K562 (cell line): ENCODE measurements around the gene KCTD12. TPM values are rescaled to one million over a fixed set of nuclear protein-coding genes. Genes with fewer than 3 reads are reported as not detected.

Experiments used
- ATAC-seq: fragments of 200-7000 bp; cut with Tn5 transposase; 3 replicates; pipeline ENCODE4 v1.9.1; 2020; ENCODE audit warnings: moderate library complexity
- BruUV-seq: library from RNA; stranded (reverse); fragments of 400-500 nt; replicated peaks from 2 replicates; lab custom pipeline; 2021; lab: Mats Ljungman, UMichigan
- CTCF ChIA-PET: fragments of 300-600 bp; formaldehyde crosslinking; extraction: SDS; loops from one replicate; lab custom pipeline; 2021; ENCODE audit warnings: low intra/inter-chr PET ratio; lab: Yijun Ruan, JAX
- POLR2A ChIA-PET: fragments of 300-600, 350-650 bp; sonication (Branson Sonifier 250); formaldehyde crosslinking; extraction: SDS; loops from one replicate; lab custom pipeline; 2021; ENCODE audit warnings: antibody characterized with exemption, inconsistent platforms; lab: Yijun Ruan, JAX
- DNase-seq, 4 experiments: peaks; one replicate each; pipeline versions ENCODE4 v3.0.0 to v3.0.0-alpha.2; 2011 to 2018; ENCODE audit warnings: low spot score in 3 of 4, mixed read lengths in 3 of 4; ENCODE audit errors: extremely low read depth in 1 of 4
- FAIRE-seq: peaks from 2 replicates; lab custom pipeline; 2011; peaks lifted over from hg19 to GRCh38; lab: Jason Lieb, UNC
- H2AFZ ChIP-seq: 2 replicates; pipeline ENCODE4 v1.6.0; 2011; ENCODE audit warnings: low read depth, low read length, control low read depth, inconsistent platforms
- H3K27ac ChIP-seq: fragments of 200-600 bp; 3 replicates; pipeline ENCODE4 v1.8.0; 2011; ENCODE audit warnings: low read depth, mild to moderate bottlenecking, control low read depth, inconsistent platforms, low read length, moderate library complexity, mixed read lengths; ENCODE audit errors: extremely low read depth
- H3K27me3 ChIP-seq, 2 experiments: fragments of 300-600 bp in 1 of 2; 2 replicates in 1 of 2; 3 replicates in 1 of 2; pipeline versions ENCODE4 v1.6.0 to v1.8.0; 2011; ENCODE audit warnings: inconsistent platforms in 2 of 2, low read length in 2 of 2, mild to moderate bottlenecking in 1 of 2, mixed read lengths in 1 of 2, moderate library complexity in 1 of 2; ENCODE audit not compliant: control insufficient read depth in 2 of 2, insufficient read depth in 2 of 2
- H3K36me3 ChIP-seq: fragments of 300-600 bp; 3 replicates; pipeline ENCODE4 v1.8.0; 2011; ENCODE audit warnings: mild to moderate bottlenecking, low read length, inconsistent platforms; ENCODE audit not compliant: control insufficient read depth, insufficient read depth
- H3K4me1 ChIP-seq, 2 experiments: fragments of 200-600 bp in 1 of 2; replicated peaks in 1 of 2; 2 replicates in 1 of 2; 3 replicates in 1 of 2; pipeline versions ENCODE4 v1.5.1 to v1.8.0; 2011; ENCODE audit warnings: inconsistent platforms in 2 of 2, low read length in 2 of 2, mild to moderate bottlenecking in 1 of 2, mixed read lengths in 1 of 2, moderate library complexity in 1 of 2; ENCODE audit not compliant: control insufficient read depth in 2 of 2, insufficient read depth in 2 of 2
- H3K4me2 ChIP-seq: 2 replicates; pipeline ENCODE4 v1.6.1; 2011; ENCODE audit warnings: low read length, control low read depth, inconsistent platforms, mixed read lengths; ENCODE audit not compliant: insufficient read depth
- H3K4me3 ChIP-seq: fragments of 200-600 bp; sonication (generic), shearing (Covaris generic); 2 replicates; pipeline ENCODE4 v1.5.1; 2016; ENCODE audit warnings: control low read depth, inconsistent platforms
- H3K79me2 ChIP-seq: fragments of 200-600 bp; 3 replicates; pipeline ENCODE4 v1.8.0; 2011; ENCODE audit warnings: low read length, inconsistent platforms; ENCODE audit not compliant: control insufficient read depth, insufficient read depth
- H3K9ac ChIP-seq, 2 experiments: 2 replicates each; pipeline versions ENCODE4 v1.6.0 to v1.6.1; 2011; ENCODE audit warnings: low read depth in 2 of 2, low read length in 2 of 2, control low read depth in 1 of 2, inconsistent platforms in 1 of 2, mild to moderate bottlenecking in 1 of 2, mixed read lengths in 1 of 2; ENCODE audit not compliant: insufficient read depth in 1 of 2
- H3K9me1 ChIP-seq: one replicate; pipeline ENCODE4 v1.6.0; 2011; ENCODE audit warnings: inconsistent platforms, mild to moderate bottlenecking, low read length, moderate library complexity; ENCODE audit not compliant: control insufficient read depth, insufficient read depth
- H3K9me3 ChIP-seq: replicated peaks from 2 replicates; pipeline ENCODE4 v1.5.1; 2011; ENCODE audit warnings: low read depth, low read length, inconsistent platforms; ENCODE audit not compliant: control insufficient read depth, insufficient read depth
- H4K20me1 ChIP-seq: replicated peaks from 2 replicates; pipeline ENCODE4 v1.6.1; 2011; ENCODE audit warnings: low read length, inconsistent platforms, mixed read lengths; ENCODE audit not compliant: control insufficient read depth, insufficient read depth
- BACH1 ChIP-seq: fragments of 200-800 bp; sonication (Bioruptor generic); IDR thresholded peaks from 2 replicates; pipeline ENCODE4 v1.6.1; 2016; ENCODE audit warnings: missing genetic modification characterization, missing compliant biosample characterization
- E2F8 ChIP-seq: fragments of 450-650 bp; IDR thresholded peaks from 2 replicates; pipeline ENCODE4 v1.7.1; 2018; ENCODE audit warnings: mild to moderate bottlenecking, low read depth; ENCODE audit not compliant: partially characterized antibody
- FOXA1 ChIP-seq: fragments of 450-650 bp; IDR thresholded peaks from 2 replicates; pipeline ENCODE4 v1.6.1; 2016; ENCODE audit warnings: mild to moderate bottlenecking, borderline replicate concordance
- KDM4B ChIP-seq, 2 experiments: fragments of 450-650 bp in 1 of 2; sonication (generic) in 1 of 2; IDR thresholded peaks; 2 replicates each; pipeline ENCODE4 v1.6.1; 2016 to 2017; ENCODE audit warnings: borderline replicate concordance in 2 of 2, antibody characterized with exemption in 1 of 2, low read depth in 1 of 2, mild to moderate bottlenecking in 1 of 2
- KLF1 ChIP-seq: fragments of 450-650 bp; IDR thresholded peaks from 2 replicates; pipeline ENCODE4 v1.6.1; 2016; ENCODE audit warnings: missing genetic modification characterization, missing compliant biosample characterization
- MCM2 ChIP-seq: fragments of 450-650 bp; IDR thresholded peaks from 2 replicates; pipeline ENCODE4 v1.6.1; 2017; ENCODE audit warnings: low read depth, mild to moderate bottlenecking
- MEIS2 ChIP-seq: fragments of 450-650 bp; IDR thresholded peaks from 2 replicates; pipeline ENCODE4 v1.6.1; 2014; ENCODE audit warnings: mild to moderate bottlenecking; ENCODE audit not compliant: partially characterized antibody
- PTRF ChIP-seq: fragments of 450-650 bp; IDR thresholded peaks from 2 replicates; pipeline ENCODE4 v1.6.1; 2016; ENCODE audit warnings: mild to moderate bottlenecking, missing genetic modification characterization, missing compliant biosample characterization
- SFPQ ChIP-seq: fragments of 200-400 bp; formaldehyde crosslinking; IDR thresholded peaks from 2 replicates; pipeline ENCODE4 v1.6.1; 2017; ENCODE audit warnings: mild to moderate bottlenecking, low read depth, low read length, moderate library complexity
- TRIM28 ChIP-seq: fragments of 450-650 bp; IDR thresholded peaks from 2 replicates; pipeline ENCODE4 v1.6.1; 2017
- ZNF282 ChIP-seq: sonication (generic); formaldehyde crosslinking; IDR thresholded peaks from 2 replicates; pipeline ENCODE4 v1.8.1; 2023; ENCODE audit warnings: missing genetic modification reagents
- ZNF766 ChIP-seq: fragments of 200-800 bp; sonication (Bioruptor generic); conservative IDR thresholded peaks from 2 replicates; pipeline ENCODE4 v1.6.1; 2016; ENCODE audit warnings: missing genetic modification characterization, missing compliant biosample characterization
- ZSCAN32 ChIP-seq: fragments of 450-650 bp; formaldehyde crosslinking; IDR thresholded peaks from 2 replicates; pipeline ENCODE4 v1.4.0; 2020; ENCODE audit warnings: mild to moderate bottlenecking, moderate library complexity
- WGBS: fragments of 100-300 bp; shearing (Covaris generic); methylation state at CpG from one replicate; pipeline ENCODE4 v1.1.6; 2016; ENCODE audit warnings: low coverage, mixed read lengths; ENCODE audit not compliant: insufficient coverage; ENCODE audit errors: missing lambda C conversion rate; 5-methylcytosine and 5-hydroxymethylcytosine counted together
- in situ Hi-C: fragments of 300-500 bp; cut with MboI; formaldehyde crosslinking; loops from 4 replicates; pipeline ENCODE4 v1.15.0; 2018; ENCODE audit warnings: inconsistent platforms, mixed read lengths
- intact Hi-C: fragments of 100-400 bp; cut with micrococcal nuclease; formaldehyde crosslinking; loops from 2 replicates; pipeline ENCODE4 v1.14.2; 2022
- polyA plus RNA-seq, 8 experiments: library from polyadenylated mRNA; depleted of rRNA in 4 of 8; stranded (reverse) in 5 of 8; unstranded in 3 of 8; fragments of >200 nt; fragmentation: Nextera tagmentation in 2 of 8; fragmentation: Illumina TruSeq in 1 of 8; extraction: Ambion mirVana in 2 of 8; extraction: Trizol in 1 of 8; gene quantifications; 2 replicates each; pipeline versions ENCODE4 v1.2.1 to v1.2.3, GENCODE V29; 2011 to 2014; ENCODE audit warnings: inconsistent platforms in 1 of 8, missing spikeins in 1 of 8
- total RNA-seq, 7 experiments: library from RNA; depleted of rRNA in 6 of 7; stranded (reverse); fragments of >200 nt in 6 of 7; fragmentation: Illumina TruSeq in 2 of 7; extraction: Trizol in 2 of 7; gene quantifications; 2 replicates each; pipeline versions ENCODE4 v1.2.1 to v1.2.3, GENCODE V29; 2011 to 2021; ENCODE audit warnings: low replicate concordance in 1 of 7

Gene KCTD12
- total and polyA plus RNA-seq, 9 of the 15 experiments (the other 6 are each of a cell fraction or from before 2014, with no cell fraction given) = 0.14 to 0.93 (median 0.32) TPM

GRCh38 chr13:76884907-76885202, 1.4 kb downstream of the KCTD12 start (continued):
- TF ChIP-seq E2F8 = no peak
- no peak for TF ChIP-seq FOXA1

GRCh38 chr13:76884186-76884906, 1.9 kb downstream of the KCTD12 start:
- no peak overlapping the region for H3K27ac ChIP-seq
- no peak overlapping the region for H2AFZ ChIP-seq
- BruUV-seq = no TSS peak
- ChIA-PET POLR2A (interaction anchor here (0.6 kb wide), 1 partner anchor 470 kb away, joined by 3 read pairs; no protein-coding TSS in a partner anchor), CTCF (no interaction called here)
- intact Hi-C loops (no loop called here), in situ Hi-C loops (no loop called here)
- FAIRE-seq (no peak), ATAC-seq (no peak), DNase-seq (peak in 1 of 4 experiments; percentile 7)
- no peaks in the 10 kb centered on the region for H4K20me1 ChIP-seq
- no peaks in the 10 kb centered on the region for H3K9me3 ChIP-seq
- H3K4me1 ChIP-seq = peaks cover 0 to 20% of the 10 kb centered on the region in 2 experiments; a peak in 2 of 5 replicates
- H3K9me1 ChIP-seq = no peaks in the 10 kb centered on the region
- H3K9ac ChIP-seq = no peak overlapping the region
- WGBS = 30% methylated on average over 14 of the region's 15 CpGs
- H3K4me2 ChIP-seq = no peak overlapping the region
- no peaks in the 10 kb centered on the region for H3K36me3 ChIP-seq
- H3K79me2 ChIP-seq = no peaks in the 10 kb centered on the region
- H3K4me3 ChIP-seq = no peak overlapping the region
- peaks cover 0 to 14% of the 10 kb centered on the region in 2 experiments; a peak in 2 of 5 replicates for H3K27me3 ChIP-seq
- no peak for TF ChIP-seq BACH1 (tag)
- no peak for TF ChIP-seq ZNF282 (CRISPR knock-in tag)
- no peak for TF ChIP-seq TRIM28
- no peak for TF ChIP-seq ZSCAN32 (CRISPR knock-in tag)
- no peak for TF ChIP-seq KLF1 (tag)
- no peak for TF ChIP-seq MEIS2
- TF ChIP-seq MCM2 = no peak
- TF ChIP-seq SFPQ = no peak
- no peak for TF ChIP-seq PTRF
- TF ChIP-seq ZNF766 (CRISPR knock-in tag) = no peak
- no peak for TF ChIP-seq KDM4B (IDR thresholded peaks at IDR 0.05; ENCODE audit: borderline replicate concordance in 2 of 2, low read depth in 1 of 2)
